ENCODE measurements around the gene ZNF821.
"Not testable (repeated sequence)": the region's sequence is repeated elsewhere in the genome, so short reads cannot be mapped to it uniquely, and the experiment has no call there.

The ZNF821 gene

GRCh38 chr16:71882505-71883167 is 1.3 kb downstream of the ZNF821 start:
- H3K27me3 ChIP-seq = no peaks in the 10 kb centered on the region
- peak overlapping the region in 10 of 11 experiments; percentile 89 to 99 (median 96); a peak in 19 of 22 replicates for H3K27ac ChIP-seq
- H3K9ac ChIP-seq = peak overlapping the region; percentile 90 to 99 (median 96); a peak in 21 of 22 replicates
- H3K9me3 ChIP-seq (replicated peaks in 1 of 11) = no peaks in the 10 kb centered on the region
- H3K4me1 ChIP-seq = peaks cover 53 to 61% (median 57%) of the 10 kb centered on the region in 10 experiments
- peak overlapping the region; percentile 89 to 97 (median 94) for H3K4me3 ChIP-seq
- peaks cover 0 to 32% (median 15%) of the 10 kb centered on the region in 11 experiments; a peak in 10 of 22 replicates for H4K20me1 ChIP-seq
- H3K4me2 ChIP-seq = peak overlapping the region; percentile 88 to 98 (median 92)
- peaks cover 12 to 21% (median 19%) of the 10 kb centered on the region in 11 experiments; a peak in 20 of 22 replicates for H3K36me3 ChIP-seq
- no peak for TF ChIP-seq Cebpa-rat (IDR thresholded peaks at IDR 0.05)

- Histone ChIP-seq H3K36me3 (peaks cover 32 to 45% (median 43%) of the 10 kb centered on the region in 11 experiments), H3K27me3 (no peaks in the 10 kb centered on the region), H3K9ac (peak overlapping the region in 9 of 11 experiments; percentile 27 to 73 (median 56); a peak in 17 of 22 replicates), H3K9me3 (replicated peaks in 1 of 11) (no peaks in the 10 kb centered on the region), H4K20me1 (peaks cover 0 to 31% (median 15%) of the 10 kb centered on the region in 11 experiments; a peak in 11 of 22 replicates), H3K4me3 (peak overlapping the region in 8 of 10 experiments; percentile 20 to 96 (median 47); a peak in 8 of 20 replicates), H3K4me2 (peak overlapping the region; percentile 88 to 98 (median 92)), H3K27ac (peak overlapping the region in 9 of 11 experiments; percentile 49 to 78 (median 72); a peak in 18 of 22 replicates), H3K4me1 (peaks cover 49 to 58% (median 52%) of the 10 kb centered on the region in 10 experiments)
- TF ChIP-seq Cebpa-rat (IDR thresholded peaks at IDR 0.05) = no peak
Observed at GRCh38 chr16:71880176-71880575, 3.8 kb downstream of the ZNF821 start.

GRCh38 chr16:71878911-71879310 is 5.1 kb downstream of the ZNF821 start:
- no peak overlapping the region for H3K4me3 ChIP-seq
- no peaks in the 10 kb centered on the region for H3K27me3 ChIP-seq
- H3K9me3 ChIP-seq (replicated peaks in 1 of 11) = no peaks in the 10 kb centered on the region
- H3K9ac ChIP-seq = peak overlapping the region in 2 of 11 experiments; percentile 13 to 71; a peak in 2 of 22 replicates
- H3K4me2 ChIP-seq = peak overlapping the region in 8 of 11 experiments; percentile 88 to 96 (median 94); a peak in 10 of 22 replicates
- no peak for TF ChIP-seq Cebpa-rat (IDR thresholded peaks at IDR 0.05)
- peaks cover 40 to 58% (median 54%) of the 10 kb centered on the region in 11 experiments for H3K36me3 ChIP-seq
- peaks cover 0 to 26% (median 15%) of the 10 kb centered on the region in 11 experiments; a peak in 11 of 22 replicates for H4K20me1 ChIP-seq
- peak overlapping the region in 2 of 11 experiments; percentile 72 to 78; a peak in 1 of 22 replicates for H3K27ac ChIP-seq
- H3K4me1 ChIP-seq = peaks cover 42 to 48% (median 45%) of the 10 kb centered on the region in 10 experiments

GRCh38 chr16:71873199-71873598 is 10.8 kb downstream of the ZNF821 start:
- no peak for TF ChIP-seq Cebpa-rat (IDR thresholded peaks at IDR 0.05)
- peaks cover 36 to 88% (median 77%) of the 10 kb centered on the region in 11 experiments for H3K36me3 ChIP-seq
- no peaks in the 10 kb centered on the region for H3K27me3 ChIP-seq
- H3K27ac ChIP-seq = no peak overlapping the region
- H3K9me3 ChIP-seq (replicated peaks in 1 of 11) = no peaks in the 10 kb centered on the region
- peaks cover 0 to 8% (median 0%) of the 10 kb centered on the region in 11 experiments; a peak in 4 of 22 replicates for H4K20me1 ChIP-seq
- H3K4me2 ChIP-seq = no peak overlapping the region
- H3K9ac ChIP-seq = no peak overlapping the region
- no peak overlapping the region for H3K4me3 ChIP-seq
- H3K4me1 ChIP-seq = peaks cover 0 to 6% (median 0%) of the 10 kb centered on the region in 10 experiments; a peak in 1 of 20 replicates

GRCh38 chr16:71870818-71871217 is 13.2 kb downstream of the ZNF821 start:
- Histone ChIP-seq H3K36me3 (peaks cover 34 to 89% (median 78%) of the 10 kb centered on the region in 11 experiments), H3K9me3 (replicated peaks in 1 of 11) (no peaks in the 10 kb centered on the region), H3K4me2 (no peak overlapping the region)

GRCh38 chr16:71869089-71869488 is 14.9 kb downstream of the ZNF821 start:
- H3K9ac ChIP-seq = no peak overlapping the region
- H3K36me3 ChIP-seq = peaks cover 36 to 89% (median 81%) of the 10 kb centered on the region in 11 experiments
- peaks cover 0 to 11% (median 0%) of the 10 kb centered on the region in 11 experiments; a peak in 4 of 22 replicates for H4K20me1 ChIP-seq
- no peak overlapping the region for H3K4me2 ChIP-seq
- H3K9me3 ChIP-seq (replicated peaks in 1 of 11) = no peaks in the 10 kb centered on the region
- H3K27me3 ChIP-seq = no peaks in the 10 kb centered on the region
- H3K27ac ChIP-seq = no peak overlapping the region
- no peak for TF ChIP-seq Cebpa-rat (IDR thresholded peaks at IDR 0.05)
- H3K4me3 ChIP-seq = no peak overlapping the region
- H3K4me1 ChIP-seq = peaks cover 0 to 6% (median 0%) of the 10 kb centered on the region in 10 experiments; a peak in 1 of 20 replicates

More at GRCh38 chr16:71870818-71871217, 13.2 kb downstream of the ZNF821 start:
- no peak overlapping the region for H3K4me3 ChIP-seq
- no peaks in the 10 kb centered on the region for H3K27me3 ChIP-seq
- H3K4me1 ChIP-seq = peaks cover 0 to 6% (median 0%) of the 10 kb centered on the region in 10 experiments; a peak in 1 of 20 replicates
- H3K9ac ChIP-seq = no peak overlapping the region
- H4K20me1 ChIP-seq = peaks cover 0 to 11% (median 0%) of the 10 kb centered on the region in 11 experiments; a peak in 4 of 22 replicates
- no peak for TF ChIP-seq Cebpa-rat (IDR thresholded peaks at IDR 0.05)
- H3K27ac ChIP-seq = no peak overlapping the region

- peaks cover 0 to 11% (median 0%) of the 10 kb centered on the region in 11 experiments; a peak in 4 of 22 replicates for H4K20me1 ChIP-seq
- no peak overlapping the region for H3K27ac ChIP-seq
- no peak overlapping the region for H3K4me3 ChIP-seq
- H3K4me1 ChIP-seq = peaks cover 0 to 5% (median 0%) of the 10 kb centered on the region in 10 experiments; a peak in 1 of 20 replicates
- peaks cover 47 to 98% (median 90%) of the 10 kb centered on the region in 11 experiments for H3K36me3 ChIP-seq
- H3K4me2 ChIP-seq = no peak overlapping the region
- H3K27me3 ChIP-seq = no peaks in the 10 kb centered on the region
- no peaks in the 10 kb centered on the region for H3K9me3 ChIP-seq (replicated peaks in 1 of 11)
- no peak for TF ChIP-seq Cebpa-rat (IDR thresholded peaks at IDR 0.05)
- no peak overlapping the region for H3K9ac ChIP-seq
Observed at GRCh38 chr16:71867939-71868338, 16.0 kb downstream of the ZNF821 start.

- peaks cover 55 to 100% (median 94%) of the 10 kb centered on the region in 11 experiments for H3K36me3 ChIP-seq
- H3K27me3 ChIP-seq; H3K9ac ChIP-seq; H3K27ac ChIP-seq; H3K9me3 ChIP-seq (replicated peaks in 1 of 11); H3K4me1 ChIP-seq; H3K4me2 ChIP-seq; H3K4me3 ChIP-seq: not testable (repeated sequence)
- peaks cover 0 to 11% (median 0%) of the 10 kb centered on the region in 11 experiments; a peak in 4 of 22 replicates for H4K20me1 ChIP-seq
Observed at GRCh38 chr16:71867175-71867574, 16.8 kb downstream of the ZNF821 start.

All from BLaER1 treated with 17β-estradiol and CSF1 and Interleukin-3, amounts not matched to agents 10 nM and 100 nM (cell line).